ENCODE results near the gene TOR1A. TPM values are rescaled to one million over a fixed set of nuclear protein-coding genes. Genes with fewer than 3 reads are reported as not detected.

The TOR1A gene
- total and polyA plus RNA-seq, 12 donors = 19.7 to 61.4 (median 39.5) TPM

DNA sequence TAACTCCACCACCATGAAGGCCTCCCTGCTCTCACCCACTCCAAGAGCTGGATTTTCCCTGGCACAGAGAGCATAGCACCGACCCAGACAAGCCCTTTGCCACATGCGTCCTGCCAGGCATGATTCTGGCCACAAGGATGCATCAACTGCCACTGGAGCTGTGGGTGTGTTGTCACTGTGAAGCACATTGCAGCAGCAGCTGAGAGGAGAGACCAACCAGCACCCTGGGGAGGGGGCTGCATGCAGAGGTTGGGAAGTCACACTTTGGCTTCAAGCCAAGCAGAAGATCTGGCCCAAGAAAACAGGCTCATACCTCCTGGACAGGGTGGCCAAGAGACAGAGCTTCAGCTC lies 48.5 kb downstream of the TOR1A start:
- Histone ChIP-seq H3K9me3 (replicated peaks in 1 of 3) (no peaks in the 10 kb centered on the region), H3K4me3 (no peak overlapping the region), H3K27ac (no peak overlapping the region), H3K4me1 (replicated peaks in 1 of 2) (peaks cover 16 to 22% of the 10 kb centered on the region in 2 donors), H3K27me3 (no peaks in the 10 kb centered on the region), H3K36me3 (replicated peaks in 1 of 2) (no peaks in the 10 kb centered on the region)
- 41 to 59% (median 54%) methylated on average over 2 of the region's 2 CpGs for whole genome bisulfite sequencing, 4 donors
- peak in 1 of 7 donors; percentile 60 for DNase-seq
- intact Hi-C loops (cut with DNase I) = no loop called here
- no peak for TF ChIP-seq POLR2A (IDR thresholded peaks at IDR 0.05)
- TF ChIP-seq, protein P1, sequence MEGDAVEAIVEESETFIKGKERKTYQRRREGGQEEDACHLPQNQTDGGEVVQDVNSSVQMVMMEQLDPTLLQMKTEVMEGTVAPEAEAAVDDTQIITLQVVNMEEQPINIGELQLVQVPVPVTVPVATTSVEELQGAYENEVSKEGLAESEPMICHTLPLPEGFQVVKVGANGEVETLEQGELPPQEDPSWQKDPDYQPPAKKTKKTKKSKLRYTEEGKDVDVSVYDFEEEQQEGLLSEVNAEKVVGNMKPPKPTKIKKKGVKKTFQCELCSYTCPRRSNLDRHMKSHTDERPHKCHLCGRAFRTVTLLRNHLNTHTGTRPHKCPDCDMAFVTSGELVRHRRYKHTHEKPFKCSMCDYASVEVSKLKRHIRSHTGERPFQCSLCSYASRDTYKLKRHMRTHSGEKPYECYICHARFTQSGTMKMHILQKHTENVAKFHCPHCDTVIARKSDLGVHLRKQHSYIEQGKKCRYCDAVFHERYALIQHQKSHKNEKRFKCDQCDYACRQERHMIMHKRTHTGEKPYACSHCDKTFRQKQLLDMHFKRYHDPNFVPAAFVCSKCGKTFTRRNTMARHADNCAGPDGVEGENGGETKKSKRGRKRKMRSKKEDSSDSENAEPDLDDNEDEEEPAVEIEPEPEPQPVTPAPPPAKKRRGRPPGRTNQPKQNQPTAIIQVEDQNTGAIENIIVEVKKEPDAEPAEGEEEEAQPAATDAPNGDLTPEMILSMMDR (IDR thresholded peaks at IDR 0.05) = no peak

DNA sequence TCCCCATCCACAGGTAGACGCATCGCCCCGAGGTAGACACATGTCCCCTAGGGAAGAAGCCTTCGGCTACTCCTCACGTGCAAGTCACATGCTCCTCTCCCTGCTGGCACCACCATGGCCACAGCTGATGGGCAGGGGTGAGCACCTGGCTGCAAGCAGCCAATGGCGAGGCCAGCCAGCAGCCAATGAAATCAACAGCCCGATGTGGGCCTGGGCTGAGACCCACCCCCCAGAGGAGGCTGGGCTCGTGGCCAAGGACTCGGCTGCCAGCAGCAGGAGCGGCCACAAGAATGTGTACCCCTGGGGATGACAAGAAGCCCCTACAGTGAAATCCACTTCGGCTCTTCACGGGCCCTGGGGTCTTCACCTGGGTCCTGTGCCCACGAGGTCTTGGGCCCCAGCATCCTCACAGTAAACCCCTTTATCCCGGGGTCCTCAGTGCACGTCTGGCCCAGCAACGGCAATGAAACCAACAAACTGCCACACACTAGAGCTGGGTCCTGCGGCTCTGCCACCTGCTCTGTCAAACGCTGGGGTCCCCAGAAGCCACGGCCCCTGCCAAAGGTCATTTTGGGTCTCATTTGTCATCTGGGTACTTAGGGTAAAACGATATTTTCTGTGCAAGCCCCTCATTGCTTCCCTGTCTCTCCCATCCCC lies 49.0 kb downstream of the TOR1A start:
- no peaks in the 10 kb centered on the region for H3K9me3 ChIP-seq (replicated peaks in 1 of 3)
- intact Hi-C loops (cut with DNase I) = no loop called here
- no peaks in the 10 kb centered on the region for H3K36me3 ChIP-seq (replicated peaks in 1 of 2)
- no peak for DNase-seq
- H3K27ac ChIP-seq = no peak overlapping the region
- no peaks in the 10 kb centered on the region for H3K27me3 ChIP-seq
- 71 to 87% (median 78%) methylated on average over 10 to 20 of the region's 20 CpGs for WGBS, 4 donors
- no peak overlapping the region for H3K4me3 ChIP-seq
- peaks cover 16 to 22% of the 10 kb centered on the region in 2 donors for H3K4me1 ChIP-seq (replicated peaks in 1 of 2)
- TF ChIP-seq, protein P1 (IDR thresholded peaks at IDR 0.05) = no peak
- no peak for TF ChIP-seq POLR2A (IDR thresholded peaks at IDR 0.05)

GRCh38 chr9:129773262-129774048 lies 50.5 kb downstream of the TOR1A start:
- WGBS, 4 donors = 35 to 71% (median 52%) methylated on average over 4 to 10 of the region's 10 CpGs
- peak overlapping the region in 1 of 5 donors; percentile 55 for H3K27ac ChIP-seq
- TF ChIP-seq, protein P1 (IDR thresholded peaks at IDR 0.05) = no peak
- no peak for TF ChIP-seq POLR2A (IDR thresholded peaks at IDR 0.05)
- intact Hi-C loops (cut with DNase I) = no loop called here
- no peak overlapping the region for H3K4me3 ChIP-seq
- H3K36me3 ChIP-seq (replicated peaks in 1 of 2) = no peaks in the 10 kb centered on the region
- no peaks in the 10 kb centered on the region for H3K9me3 ChIP-seq (replicated peaks in 1 of 3)
- peaks cover 16 to 22% of the 10 kb centered on the region in 2 donors for H3K4me1 ChIP-seq (replicated peaks in 1 of 2)
- no peaks in the 10 kb centered on the region for H3K27me3 ChIP-seq
- peak; percentile 56 to 87 (median 74) for DNase-seq

DNA sequence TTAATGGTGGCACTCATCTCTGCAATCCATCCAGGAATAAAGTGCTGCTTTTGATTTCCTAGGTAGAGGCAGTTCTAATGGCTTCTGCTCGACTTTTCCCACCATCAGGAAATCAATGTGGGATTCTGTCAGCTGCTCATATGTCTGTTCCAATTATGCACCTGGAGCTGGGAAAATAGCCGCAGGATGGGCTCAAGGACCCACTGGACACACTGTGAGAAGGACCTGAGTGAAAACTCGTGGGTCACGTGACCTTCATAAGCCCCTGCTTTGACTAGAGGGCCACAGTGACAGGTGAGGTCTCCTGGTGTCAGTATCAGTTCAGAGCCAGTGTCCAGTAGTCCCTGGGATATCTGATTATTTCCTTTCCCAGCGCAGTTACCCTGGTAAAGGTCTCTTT lies 53.2 kb downstream of the TOR1A start:
- intact Hi-C loops (cut with DNase I) = no loop called here
- no peak for TF ChIP-seq POLR2A (IDR thresholded peaks at IDR 0.05)
- no peaks in the 10 kb centered on the region for H3K36me3 ChIP-seq (replicated peaks in 1 of 2)

More for the DNA sequence above, 53.2 kb downstream of the TOR1A start:
- Histone ChIP-seq H3K27ac (no peak overlapping the region), H3K4me1 (replicated peaks in 1 of 2) (peaks cover 8 to 9% of the 10 kb centered on the region in 2 donors), H3K9me3 (replicated peaks in 1 of 3) (no peaks in the 10 kb centered on the region), H3K4me3 (no peak overlapping the region), H3K27me3 (no peaks in the 10 kb centered on the region)
- 72 to 90% (median 88%) methylated on average over 4 to 5 of the region's 5 CpGs for WGBS, 4 donors
- no peak for DNase-seq

All from adrenal gland (tissue), 12 donors.